WTC11 (cell line): ENCODE measurements around the gene ACOT4. TPM values are rescaled to one million over a fixed set of nuclear protein-coding genes. Genes with fewer than 3 reads are reported as not detected.
"Not testable (repeated sequence)": the region's sequence is repeated elsewhere in the genome, so short reads cannot be mapped to it uniquely, and the experiment has no call there.

Source experiments
- ATAC-seq: fragments of 200-7000 bp; cut with Tn5 transposase; 2 replicates; pipeline ENCODE4 v1.10.0; 2021; ENCODE audit warnings: mild to moderate bottlenecking, moderate library complexity
- CTCF ChIA-PET: fragments of 300-600 bp; sonication (Branson Sonifier 250); formaldehyde crosslinking; loops from one replicate; lab custom pipeline; 2021; ENCODE audit warnings: antibody characterized with exemption; lab: Charles Lee
- POLR2A ChIA-PET: fragments of 350-600 bp; sonication (Branson Sonifier 250); formaldehyde crosslinking; loops from one replicate; lab custom pipeline; 2021; ENCODE audit warnings: antibody characterized with exemption; lab: Charles Lee
- DNase-seq: peaks from one replicate; pipeline ENCODE4 v3.0.0; 2021; ENCODE audit warnings: low spot score
- H3K27ac Mint-ChIP-seq: 2 replicates; pipeline ENCODE4 v1.8.0; 2021; ENCODE audit warnings: mixed read lengths
- H3K27me3 Mint-ChIP-seq: 2 replicates; pipeline ENCODE4 v1.8.0; 2021; ENCODE audit warnings: low read depth, mild to moderate bottlenecking, moderate library complexity, mixed read lengths
- H3K36me3 Mint-ChIP-seq: 2 replicates; pipeline ENCODE4 v1.8.0; 2021; ENCODE audit warnings: mixed read lengths
- H3K4me1 Mint-ChIP-seq: 2 replicates; pipeline ENCODE4 v1.8.0; 2022; ENCODE audit warnings: mixed read lengths
- H3K4me3 Mint-ChIP-seq: 2 replicates; pipeline ENCODE4 v1.8.0; 2021; ENCODE audit warnings: mild to moderate bottlenecking, moderate library complexity, mixed read lengths
- H3K9me3 Mint-ChIP-seq: 2 replicates; pipeline ENCODE4 v1.8.0; 2021; ENCODE audit warnings: mixed read lengths
- HMGA2 ChIP-seq: fragments of 250-450 bp; sonication (Bioruptor Pico); IDR thresholded peaks from 2 replicates; pipeline ENCODE4 v1.4.0; 2021; ENCODE audit warnings: mild to moderate bottlenecking, moderate library complexity
- IRF2 ChIP-seq: sonication (generic); formaldehyde crosslinking; IDR thresholded peaks from 2 replicates; pipeline ENCODE4 v1.8.0; 2022; ENCODE audit warnings: low read depth, missing genetic modification reagents, borderline replicate concordance
- NFATC4 ChIP-seq: fragments of 250-450 bp; sonication (Bioruptor Pico); IDR thresholded peaks from 2 replicates; pipeline ENCODE4 v1.9.0; 2021; ENCODE audit warnings: mild to moderate bottlenecking
- NR3C1 ChIP-seq: sonication (generic); formaldehyde crosslinking; conservative IDR thresholded peaks from 2 replicates; pipeline ENCODE4 v1.8.1; 2023; ENCODE audit warnings: low read depth, mild to moderate bottlenecking, missing genetic modification reagents
- SMAD3 ChIP-seq: sonication (generic); formaldehyde crosslinking; IDR thresholded peaks from 2 replicates; pipeline ENCODE4 v1.8.0; 2022; ENCODE audit warnings: missing genetic modification reagents, mild to moderate bottlenecking, borderline replicate concordance
- SP1 ChIP-seq: sonication (generic); formaldehyde crosslinking; conservative IDR thresholded peaks from 2 replicates; pipeline ENCODE4 v1.8.1; 2022; ENCODE audit warnings: missing genetic modification reagents
- ZNF263 ChIP-seq: sonication (generic); formaldehyde crosslinking; IDR thresholded peaks from 2 replicates; pipeline ENCODE4 v1.8.1; 2022; ENCODE audit warnings: low read depth, mild to moderate bottlenecking, moderate library complexity, missing genetic modification reagents
- ZNF317 ChIP-seq: sonication (generic); formaldehyde crosslinking; IDR thresholded peaks from 2 replicates; pipeline ENCODE4 v1.8.1; 2023; ENCODE audit warnings: low read depth, mild to moderate bottlenecking, moderate library complexity, missing genetic modification reagents, borderline replicate concordance
- ZNF423 ChIP-seq: fragments of 250-450 bp; sonication (Bioruptor Pico); IDR thresholded peaks from 2 replicates; pipeline ENCODE4 v2.1.2; 2022; ENCODE audit warnings: mild to moderate bottlenecking, moderate library complexity
- total RNA-seq: library from RNA; stranded (reverse); gene quantifications from 3 replicates; pipeline ENCODE4 v1.2.3, GENCODE V29; 2021
- TF ChIP-seq, protein P1 (sequence below): fragments of 200-600 bp; IDR thresholded peaks from 2 replicates; pipeline ENCODE4 v1.8.0; 2022; ENCODE audit warnings: antibody characterized with exemption
- TF ChIP-seq, protein P2 (sequence below): fragments of 250-450 bp; sonication (Bioruptor Pico); conservative IDR thresholded peaks from 2 replicates; pipeline ENCODE4 v1.9.0; 2021; ENCODE audit warnings: mild to moderate bottlenecking
- TF ChIP-seq, protein P3 (sequence below): sonication (generic); formaldehyde crosslinking; IDR thresholded peaks from 2 replicates; pipeline ENCODE4 v1.8.0; 2022; ENCODE audit warnings: missing genetic modification reagents
- TF ChIP-seq, protein P4 (sequence below): fragments of 250-450 bp; sonication (Bioruptor Pico); IDR thresholded peaks from 2 replicates; pipeline ENCODE4 v1.9.0; 2021; ENCODE audit warnings: mild to moderate bottlenecking, borderline replicate concordance
- TF ChIP-seq, protein P5 (sequence below): sonication (generic); formaldehyde crosslinking; IDR thresholded peaks from 2 replicates; pipeline ENCODE4 v1.8.1; 2022; ENCODE audit warnings: mild to moderate bottlenecking, moderate library complexity, missing genetic modification reagents

The ACOT4 gene
- total RNA-seq, 1 experiment from 2014 or later, result 1.6 TPM

DNA sequence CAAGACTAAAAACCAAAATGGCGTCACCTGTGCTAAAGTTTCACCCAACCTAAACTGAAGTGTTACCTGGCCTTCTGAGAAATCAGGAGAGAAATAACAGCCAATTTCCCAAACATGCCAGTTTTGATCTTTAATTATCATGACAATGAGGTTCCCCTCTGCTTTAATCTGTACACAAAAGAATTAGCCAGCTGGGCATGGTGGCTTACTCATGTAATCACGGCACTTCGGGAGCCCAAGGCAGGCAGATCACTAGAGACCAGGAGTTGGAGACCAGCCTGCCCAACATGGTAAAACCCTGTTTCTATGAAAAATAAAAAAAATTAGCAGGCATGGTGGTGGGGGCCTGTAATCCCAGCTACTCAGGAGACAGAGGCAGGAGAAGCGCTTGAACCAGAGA lies 37.8 kb upstream of the ACOT4 start:
- Mint-ChIP-seq H3K4me1 (0 out of 2 replicates have a peak, but pooled peaks cover 3% of the 10 kb centered on the region), H3K4me3 (no peak overlapping the region), H3K27ac (no peak overlapping the region), H3K27me3 (no peaks in the 10 kb centered on the region), H3K36me3 (no peaks in the 10 kb centered on the region), H3K9me3 (no peaks in the 10 kb centered on the region)
- TF ChIP-seq ZNF423 (CRISPR knock-in tag), result no peak
- no peak for TF ChIP-seq HMGA2
- no peak for TF ChIP-seq ZNF263 (CRISPR knock-in tag)
- TF ChIP-seq, protein P1, sequence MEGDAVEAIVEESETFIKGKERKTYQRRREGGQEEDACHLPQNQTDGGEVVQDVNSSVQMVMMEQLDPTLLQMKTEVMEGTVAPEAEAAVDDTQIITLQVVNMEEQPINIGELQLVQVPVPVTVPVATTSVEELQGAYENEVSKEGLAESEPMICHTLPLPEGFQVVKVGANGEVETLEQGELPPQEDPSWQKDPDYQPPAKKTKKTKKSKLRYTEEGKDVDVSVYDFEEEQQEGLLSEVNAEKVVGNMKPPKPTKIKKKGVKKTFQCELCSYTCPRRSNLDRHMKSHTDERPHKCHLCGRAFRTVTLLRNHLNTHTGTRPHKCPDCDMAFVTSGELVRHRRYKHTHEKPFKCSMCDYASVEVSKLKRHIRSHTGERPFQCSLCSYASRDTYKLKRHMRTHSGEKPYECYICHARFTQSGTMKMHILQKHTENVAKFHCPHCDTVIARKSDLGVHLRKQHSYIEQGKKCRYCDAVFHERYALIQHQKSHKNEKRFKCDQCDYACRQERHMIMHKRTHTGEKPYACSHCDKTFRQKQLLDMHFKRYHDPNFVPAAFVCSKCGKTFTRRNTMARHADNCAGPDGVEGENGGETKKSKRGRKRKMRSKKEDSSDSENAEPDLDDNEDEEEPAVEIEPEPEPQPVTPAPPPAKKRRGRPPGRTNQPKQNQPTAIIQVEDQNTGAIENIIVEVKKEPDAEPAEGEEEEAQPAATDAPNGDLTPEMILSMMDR, result no peak
- TF ChIP-seq NR3C1 (CRISPR knock-in tag), result no peak
- no peak for TF ChIP-seq ZNF317 (CRISPR knock-in tag)
- TF ChIP-seq, protein P2, sequence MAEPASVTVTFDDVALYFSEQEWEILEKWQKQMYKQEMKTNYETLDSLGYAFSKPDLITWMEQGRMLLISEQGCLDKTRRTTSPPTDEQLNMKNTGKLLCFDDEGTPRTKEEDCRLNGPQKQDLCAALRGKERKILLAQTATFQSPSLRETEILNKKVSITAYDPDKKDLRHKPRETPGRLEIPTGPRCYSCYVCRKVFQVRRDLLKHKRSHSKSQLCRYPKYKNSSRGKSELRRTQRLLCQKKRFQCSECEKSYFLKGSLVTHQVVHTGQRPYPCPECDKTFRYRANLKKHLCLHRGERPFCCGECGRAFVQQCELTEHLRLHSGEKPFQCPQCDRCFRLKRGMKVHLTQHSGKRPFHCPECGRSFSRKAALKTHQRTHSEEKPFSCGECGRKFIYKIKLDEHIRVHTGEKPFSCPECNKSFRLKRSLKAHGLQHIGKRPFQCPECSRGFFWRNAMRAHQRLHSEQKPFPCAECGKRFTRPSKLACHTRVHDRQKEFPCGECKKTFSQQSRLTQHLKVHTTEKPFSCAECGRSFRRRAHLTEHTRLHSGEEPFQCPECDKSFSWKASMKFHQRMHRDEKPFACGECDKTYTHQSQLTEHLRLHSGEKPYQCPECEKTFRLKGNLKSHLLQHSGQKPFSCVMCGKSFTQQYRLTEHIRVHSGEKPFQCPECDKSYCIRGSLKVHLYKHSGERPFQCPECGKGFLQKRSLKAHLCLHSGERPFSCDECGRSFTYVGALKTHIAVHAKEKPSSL, result no peak
- no peak for TF ChIP-seq IRF2
- TF ChIP-seq, protein P3, sequence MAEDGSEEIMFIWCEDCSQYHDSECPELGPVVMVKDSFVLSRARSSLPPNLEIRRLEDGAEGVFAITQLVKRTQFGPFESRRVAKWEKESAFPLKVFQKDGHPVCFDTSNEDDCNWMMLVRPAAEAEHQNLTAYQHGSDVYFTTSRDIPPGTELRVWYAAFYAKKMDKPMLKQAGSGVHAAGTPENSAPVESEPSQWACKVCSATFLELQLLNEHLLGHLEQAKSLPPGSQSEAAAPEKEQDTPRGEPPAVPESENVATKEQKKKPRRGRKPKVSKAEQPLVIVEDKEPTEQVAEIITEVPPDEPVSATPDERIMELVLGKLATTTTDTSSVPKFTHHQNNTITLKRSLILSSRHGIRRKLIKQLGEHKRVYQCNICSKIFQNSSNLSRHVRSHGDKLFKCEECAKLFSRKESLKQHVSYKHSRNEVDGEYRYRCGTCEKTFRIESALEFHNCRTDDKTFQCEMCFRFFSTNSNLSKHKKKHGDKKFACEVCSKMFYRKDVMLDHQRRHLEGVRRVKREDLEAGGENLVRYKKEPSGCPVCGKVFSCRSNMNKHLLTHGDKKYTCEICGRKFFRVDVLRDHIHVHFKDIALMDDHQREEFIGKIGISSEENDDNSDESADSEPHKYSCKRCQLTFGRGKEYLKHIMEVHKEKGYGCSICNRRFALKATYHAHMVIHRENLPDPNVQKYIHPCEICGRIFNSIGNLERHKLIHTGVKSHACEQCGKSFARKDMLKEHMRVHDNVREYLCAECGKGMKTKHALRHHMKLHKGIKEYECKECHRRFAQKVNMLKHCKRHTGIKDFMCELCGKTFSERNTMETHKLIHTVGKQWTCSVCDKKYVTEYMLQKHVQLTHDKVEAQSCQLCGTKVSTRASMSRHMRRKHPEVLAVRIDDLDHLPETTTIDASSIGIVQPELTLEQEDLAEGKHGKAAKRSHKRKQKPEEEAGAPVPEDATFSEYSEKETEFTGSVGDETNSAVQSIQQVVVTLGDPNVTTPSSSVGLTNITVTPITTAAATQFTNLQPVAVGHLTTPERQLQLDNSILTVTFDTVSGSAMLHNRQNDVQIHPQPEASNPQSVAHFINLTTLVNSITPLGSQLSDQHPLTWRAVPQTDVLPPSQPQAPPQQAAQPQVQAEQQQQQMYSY (CRISPR knock-in tag), result no peak
- TF ChIP-seq, protein P4, sequence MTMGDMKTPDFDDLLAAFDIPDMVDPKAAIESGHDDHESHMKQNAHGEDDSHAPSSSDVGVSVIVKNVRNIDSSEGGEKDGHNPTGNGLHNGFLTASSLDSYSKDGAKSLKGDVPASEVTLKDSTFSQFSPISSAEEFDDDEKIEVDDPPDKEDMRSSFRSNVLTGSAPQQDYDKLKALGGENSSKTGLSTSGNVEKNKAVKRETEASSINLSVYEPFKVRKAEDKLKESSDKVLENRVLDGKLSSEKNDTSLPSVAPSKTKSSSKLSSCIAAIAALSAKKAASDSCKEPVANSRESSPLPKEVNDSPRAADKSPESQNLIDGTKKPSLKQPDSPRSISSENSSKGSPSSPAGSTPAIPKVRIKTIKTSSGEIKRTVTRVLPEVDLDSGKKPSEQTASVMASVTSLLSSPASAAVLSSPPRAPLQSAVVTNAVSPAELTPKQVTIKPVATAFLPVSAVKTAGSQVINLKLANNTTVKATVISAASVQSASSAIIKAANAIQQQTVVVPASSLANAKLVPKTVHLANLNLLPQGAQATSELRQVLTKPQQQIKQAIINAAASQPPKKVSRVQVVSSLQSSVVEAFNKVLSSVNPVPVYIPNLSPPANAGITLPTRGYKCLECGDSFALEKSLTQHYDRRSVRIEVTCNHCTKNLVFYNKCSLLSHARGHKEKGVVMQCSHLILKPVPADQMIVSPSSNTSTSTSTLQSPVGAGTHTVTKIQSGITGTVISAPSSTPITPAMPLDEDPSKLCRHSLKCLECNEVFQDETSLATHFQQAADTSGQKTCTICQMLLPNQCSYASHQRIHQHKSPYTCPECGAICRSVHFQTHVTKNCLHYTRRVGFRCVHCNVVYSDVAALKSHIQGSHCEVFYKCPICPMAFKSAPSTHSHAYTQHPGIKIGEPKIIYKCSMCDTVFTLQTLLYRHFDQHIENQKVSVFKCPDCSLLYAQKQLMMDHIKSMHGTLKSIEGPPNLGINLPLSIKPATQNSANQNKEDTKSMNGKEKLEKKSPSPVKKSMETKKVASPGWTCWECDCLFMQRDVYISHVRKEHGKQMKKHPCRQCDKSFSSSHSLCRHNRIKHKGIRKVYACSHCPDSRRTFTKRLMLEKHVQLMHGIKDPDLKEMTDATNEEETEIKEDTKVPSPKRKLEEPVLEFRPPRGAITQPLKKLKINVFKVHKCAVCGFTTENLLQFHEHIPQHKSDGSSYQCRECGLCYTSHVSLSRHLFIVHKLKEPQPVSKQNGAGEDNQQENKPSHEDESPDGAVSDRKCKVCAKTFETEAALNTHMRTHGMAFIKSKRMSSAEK, result no peak
- TF ChIP-seq, protein P5, sequence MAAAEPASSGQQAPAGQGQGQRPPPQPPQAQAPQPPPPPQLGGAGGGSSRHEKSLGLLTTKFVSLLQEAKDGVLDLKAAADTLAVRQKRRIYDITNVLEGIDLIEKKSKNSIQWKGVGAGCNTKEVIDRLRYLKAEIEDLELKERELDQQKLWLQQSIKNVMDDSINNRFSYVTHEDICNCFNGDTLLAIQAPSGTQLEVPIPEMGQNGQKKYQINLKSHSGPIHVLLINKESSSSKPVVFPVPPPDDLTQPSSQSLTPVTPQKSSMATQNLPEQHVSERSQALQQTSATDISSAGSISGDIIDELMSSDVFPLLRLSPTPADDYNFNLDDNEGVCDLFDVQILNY (CRISPR knock-in tag), result no peak
- TF ChIP-seq SP1 (CRISPR knock-in tag), result no peak
- no peak for TF ChIP-seq SMAD3 (CRISPR knock-in tag)
- TF ChIP-seq NFATC4 (CRISPR knock-in tag), result no peak
- CTCF ChIA-PET, result no interaction called here
- ATAC-seq (no peak), DNase-seq (no peak)
- POLR2A ChIA-PET, result no interaction called here

DNA sequence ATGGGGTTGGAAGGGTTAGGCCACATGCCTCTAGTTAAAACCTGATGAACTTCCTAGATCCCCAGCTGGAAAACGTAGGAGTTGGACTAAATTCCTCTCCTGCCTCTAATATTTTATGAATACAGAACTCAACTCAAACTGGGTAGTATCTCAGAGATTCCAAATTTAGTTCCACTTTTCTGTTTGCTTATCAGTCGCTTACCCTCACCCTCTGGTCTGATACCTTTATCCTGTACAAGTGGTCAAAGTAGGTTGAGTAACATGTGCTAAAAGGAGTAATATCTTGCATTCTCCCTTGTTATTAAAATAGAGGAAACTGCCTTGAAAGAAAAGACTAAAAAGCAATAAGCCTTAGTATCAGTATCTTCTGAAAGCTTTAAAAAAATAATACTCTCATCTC lies 34.5 kb upstream of the ACOT4 start:
- H3K9me3 Mint-ChIP-seq, H3K27ac Mint-ChIP-seq, POLR2A ChIA-PET, ATAC-seq, H3K4me1 Mint-ChIP-seq, H3K4me3 Mint-ChIP-seq, H3K36me3 Mint-ChIP-seq, H3K27me3 Mint-ChIP-seq, DNase-seq, CTCF ChIA-PET: not testable (repeated sequence)

DNA sequence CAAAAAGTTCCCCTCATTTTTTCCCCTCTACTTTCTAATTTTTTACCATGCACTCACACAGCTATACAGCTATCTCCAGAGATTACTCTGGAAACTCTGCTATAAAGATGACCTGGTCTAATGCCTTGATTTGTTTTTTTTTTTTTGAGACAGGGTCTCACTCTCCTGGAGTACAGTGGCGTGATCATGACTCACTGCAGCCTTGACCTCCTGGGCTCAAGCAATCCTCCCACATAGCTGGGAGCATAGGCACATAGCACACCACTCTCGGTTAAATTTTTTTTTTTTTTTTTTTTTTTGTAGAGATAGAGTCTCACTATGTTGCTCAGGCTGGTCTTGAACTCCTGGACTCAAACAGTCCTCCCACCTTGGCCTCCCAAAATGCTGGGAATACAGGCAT lies 33.4 kb upstream of the ACOT4 start:
- H3K4me1 Mint-ChIP-seq, ATAC-seq, DNase-seq, H3K27ac Mint-ChIP-seq, H3K4me3 Mint-ChIP-seq, H3K27me3 Mint-ChIP-seq, POLR2A ChIA-PET, CTCF ChIA-PET: not testable (repeated sequence)
- Mint-ChIP-seq H3K36me3 (peaks cover 17% of the 10 kb centered on the region), H3K9me3 (peaks cover 18% of the 10 kb centered on the region)

DNA sequence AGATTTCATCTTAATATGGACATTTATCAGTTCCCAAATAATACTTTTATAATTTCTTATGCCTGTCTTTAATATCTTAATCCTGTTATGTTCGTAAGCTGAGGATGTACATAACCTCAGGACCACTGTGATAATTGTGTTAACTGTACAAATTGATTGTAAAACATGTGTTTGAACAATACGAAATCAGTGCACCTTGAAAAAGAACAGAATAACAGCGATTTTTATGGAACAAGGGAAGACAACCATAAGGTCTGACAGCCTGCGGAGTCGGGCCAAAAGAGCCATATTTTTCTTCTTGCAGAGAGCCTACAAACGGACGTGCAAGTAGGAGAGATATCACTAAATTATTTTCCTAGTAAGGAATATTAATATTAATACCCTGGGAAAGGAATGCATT lies 29.4 kb upstream of the ACOT4 start:
- H3K4me3 Mint-ChIP-seq, ATAC-seq, H3K4me1 Mint-ChIP-seq, H3K27ac Mint-ChIP-seq, DNase-seq, H3K27me3 Mint-ChIP-seq, CTCF ChIA-PET, POLR2A ChIA-PET: not testable (repeated sequence)
- Mint-ChIP-seq H3K36me3 (peaks cover 35% of the 10 kb centered on the region), H3K9me3 (peaks cover 22% of the 10 kb centered on the region)

DNA sequence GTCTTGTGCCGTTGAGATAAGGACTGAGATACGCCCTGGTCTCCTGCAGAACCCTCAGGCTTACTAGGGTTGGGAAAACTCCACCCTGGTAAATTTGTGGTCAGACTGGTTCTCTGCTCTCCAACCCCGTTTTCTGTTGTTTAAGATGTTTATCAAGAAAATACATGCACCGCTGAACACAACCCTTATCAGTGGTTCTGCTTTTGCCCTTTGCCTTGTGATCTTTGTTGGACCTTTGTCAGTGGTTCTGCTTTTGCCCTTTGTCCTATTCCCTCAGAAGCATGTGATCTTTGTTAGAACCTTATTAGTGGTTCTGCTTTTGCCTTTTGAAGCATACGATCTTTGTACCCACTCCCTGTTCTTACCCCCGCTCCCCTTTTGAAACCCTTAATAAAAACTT lies 29.0 kb upstream of the ACOT4 start:
- Mint-ChIP-seq H3K9me3 (peaks cover 26% of the 10 kb centered on the region), H3K36me3 (peaks cover 39% of the 10 kb centered on the region)
- H3K27me3 Mint-ChIP-seq, POLR2A ChIA-PET, H3K4me1 Mint-ChIP-seq, H3K4me3 Mint-ChIP-seq, ATAC-seq, CTCF ChIA-PET, H3K27ac Mint-ChIP-seq, DNase-seq: not testable (repeated sequence)
